DMS53 treated with DMSO at 0.1 percent for 48 hours (cell line): Measurements from ENCODE around the gene NSUN4.
"Not testable (repeated sequence)": the region's sequence is repeated elsewhere in the genome, so short reads cannot be mapped to it uniquely, and the experiment has no call there.

Source experiments
- DNase-seq: peaks from one replicate; lab custom pipeline; 2025; ENCODE audit not compliant: unreplicated experiment; lab: John Stamatoyannopoulos, UW

The NSUN4 gene

DNA sequence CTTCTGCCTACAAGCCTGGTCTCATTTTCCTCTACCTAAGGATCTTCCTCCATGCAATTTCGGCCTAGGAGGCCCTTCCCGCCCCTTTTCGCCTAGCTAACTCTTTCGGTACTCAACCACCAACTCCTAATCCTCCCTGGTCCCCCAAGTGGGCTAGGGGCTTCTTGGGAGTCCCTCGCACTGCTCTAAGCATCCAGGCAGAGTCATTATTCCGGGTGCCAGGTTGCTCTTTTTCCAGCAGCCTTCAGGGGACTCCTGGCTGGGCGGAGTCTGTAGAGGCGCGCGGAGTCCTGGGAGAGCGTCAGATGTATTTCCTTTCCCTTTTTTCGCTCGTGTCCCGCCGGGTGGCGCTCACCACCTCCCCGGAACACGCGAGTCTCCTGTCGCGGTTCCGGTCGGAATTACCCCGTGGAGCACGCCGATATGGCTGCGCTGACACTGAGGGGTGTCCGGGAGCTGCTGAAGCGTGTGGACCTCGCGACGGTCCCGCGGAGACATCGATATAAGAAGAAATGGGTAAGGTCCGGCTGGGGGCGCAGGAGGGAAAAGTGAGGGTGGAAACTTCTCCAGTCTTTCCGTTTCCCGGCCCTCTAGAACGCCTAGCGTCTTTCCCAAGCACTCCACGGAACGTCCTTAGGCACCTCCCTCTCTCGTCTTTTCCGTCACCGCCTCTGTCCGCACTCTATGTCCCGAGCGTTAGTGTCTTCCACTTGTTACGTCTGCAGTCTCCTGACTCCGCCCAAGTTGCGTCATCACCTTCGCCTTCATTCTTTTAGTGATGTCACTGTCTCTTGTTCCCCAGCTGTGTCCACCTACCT lies at the start of gene NSUN4:
TSS of gene NSUN4 (plus strand) at position 404 of the 818 bp plus-strand sequence. CDS start at position 424, 20 bp downstream.
- DNase-seq: peak; percentile 97

DNA sequence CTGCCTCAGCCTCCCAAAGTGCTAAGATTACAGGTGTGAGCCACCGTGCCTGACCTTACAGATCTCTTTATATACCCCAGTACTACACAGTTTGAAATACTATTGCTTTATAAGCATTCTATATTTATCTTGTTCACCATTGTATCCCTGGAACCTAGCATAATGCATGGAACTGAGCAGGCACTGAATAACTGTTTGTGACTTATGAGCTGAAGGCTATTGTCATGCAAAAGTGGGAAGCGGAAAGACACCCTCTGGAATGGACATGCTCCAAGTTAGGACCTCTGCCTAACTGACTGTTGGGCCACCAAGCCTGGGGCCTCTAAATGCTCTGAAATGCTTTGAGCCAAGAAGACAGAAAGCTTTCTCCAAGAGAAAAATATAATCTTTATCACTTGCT lies 45.3 kb upstream of the NSUN4 start:
- DNase-seq: no peak

DNA sequence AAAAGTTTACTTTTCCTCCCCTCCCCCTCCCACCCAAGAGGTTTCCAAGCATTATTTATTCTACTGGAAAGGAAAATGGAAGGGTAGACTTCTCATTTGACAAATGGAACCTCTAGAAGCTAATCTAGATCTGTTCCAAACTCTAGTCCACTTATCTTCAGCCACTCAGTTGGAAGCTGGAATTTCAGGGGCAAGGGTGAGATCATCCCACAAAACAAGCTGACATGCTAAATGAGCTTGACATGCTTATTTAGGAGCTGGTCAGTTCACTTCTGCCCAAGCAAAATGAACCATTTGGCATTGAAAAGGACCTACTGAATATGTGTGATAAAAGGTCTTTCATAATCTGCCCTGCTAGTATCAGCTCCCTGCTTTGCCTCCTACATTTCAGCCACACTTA lies 42.2 kb upstream of the NSUN4 start:
- no peak for DNase-seq

DNA sequence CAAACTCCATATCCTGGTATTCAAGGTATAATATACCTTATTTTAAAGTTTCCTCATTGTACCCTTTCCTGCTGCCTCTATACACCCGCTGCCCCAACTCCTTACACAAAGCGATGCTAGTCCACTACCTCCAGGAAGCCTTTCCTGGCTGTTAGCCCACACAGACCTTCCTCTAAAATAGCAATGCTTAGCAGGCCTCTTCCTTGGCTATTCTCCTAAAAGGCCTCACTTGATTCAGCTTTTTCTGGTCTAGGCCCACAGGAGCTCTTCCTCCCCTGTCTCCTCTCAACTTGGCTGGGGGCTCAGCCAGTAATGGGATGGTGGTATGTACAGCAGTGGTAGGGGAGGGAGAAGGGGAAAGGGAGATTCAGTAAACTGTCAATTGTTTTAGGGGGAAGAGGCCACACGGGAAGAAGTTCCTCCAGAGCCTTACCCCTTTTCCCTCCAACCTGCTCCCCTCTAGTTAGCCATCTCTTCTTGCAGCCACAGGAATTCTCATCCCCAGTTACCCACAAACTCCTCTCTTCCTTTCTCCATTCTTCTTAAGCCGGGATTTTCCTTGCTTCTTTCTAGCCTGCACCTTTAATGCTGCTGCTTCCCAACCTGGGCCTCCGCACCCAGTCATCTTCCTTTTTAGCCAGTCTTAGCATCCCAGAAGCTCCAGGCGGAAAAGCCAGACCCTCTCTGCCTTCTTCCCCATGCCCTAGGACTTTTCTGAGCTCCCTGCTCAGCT lies 39.8 kb upstream of the NSUN4 start:
- no peak for DNase-seq

DNA sequence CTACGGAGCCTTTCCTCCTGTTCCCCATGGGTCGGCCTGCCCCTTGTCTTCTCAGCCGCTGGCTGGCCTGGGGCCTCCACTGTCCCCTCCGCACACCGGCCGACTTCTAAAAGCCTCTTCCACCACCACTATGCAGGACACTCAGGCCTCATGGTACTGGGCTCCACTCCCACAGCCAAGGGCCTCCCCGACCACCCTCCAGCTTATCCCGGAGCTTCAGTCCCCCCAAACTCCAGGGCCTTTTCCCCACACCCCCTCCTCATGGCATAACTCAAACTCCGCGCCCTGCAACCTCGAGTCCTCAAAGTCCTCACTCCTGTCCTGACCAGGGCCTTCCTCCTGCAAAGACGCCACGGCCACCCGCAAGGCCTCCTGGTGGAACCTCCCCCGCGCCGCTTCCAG lies 39.2 kb upstream of the NSUN4 start:
- DNase-seq: no peak

DNA sequence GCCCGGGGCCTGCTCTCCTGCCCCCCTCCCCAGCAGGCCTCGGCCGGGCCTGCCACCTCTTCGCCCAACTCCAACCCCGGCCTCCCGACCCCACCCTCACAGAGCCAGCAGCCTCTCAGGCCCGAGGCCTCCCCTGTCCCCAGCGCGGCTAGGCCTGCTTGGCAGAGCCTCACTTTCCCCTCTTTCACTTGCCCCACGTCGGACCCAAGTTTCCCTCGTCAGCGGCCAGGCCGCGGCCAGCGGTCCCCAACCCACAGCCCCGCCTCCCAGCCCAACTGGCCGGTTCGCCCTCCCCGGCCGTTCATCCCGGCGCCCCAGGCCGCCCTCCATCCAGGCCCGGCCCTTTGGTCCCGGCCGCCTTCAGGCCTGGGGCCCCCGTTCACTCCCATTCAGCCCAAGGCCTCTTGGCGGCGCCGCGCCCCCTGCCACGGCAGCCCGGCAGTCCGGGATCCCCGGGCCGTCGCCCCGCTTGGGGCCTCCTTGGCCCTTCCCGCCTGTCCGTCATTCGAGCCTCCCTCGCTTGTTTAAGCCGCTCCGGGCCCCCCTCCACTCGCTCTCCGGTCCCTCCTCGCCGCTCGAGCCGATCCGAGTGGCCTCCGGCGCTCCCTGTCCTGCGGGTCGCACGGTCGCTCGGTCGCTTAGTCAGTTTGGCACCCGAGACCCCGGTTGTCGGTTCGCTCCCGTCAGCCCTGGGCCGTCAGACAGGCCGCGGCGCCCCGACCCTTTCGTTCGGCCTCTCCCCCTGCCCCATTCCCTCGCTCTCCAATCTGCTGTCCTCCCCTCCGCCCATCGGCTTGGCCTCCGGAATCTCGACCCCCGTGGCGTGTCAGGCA lies 38.6 kb upstream of the NSUN4 start:
- peak; percentile 29 for DNase-seq

DNA sequence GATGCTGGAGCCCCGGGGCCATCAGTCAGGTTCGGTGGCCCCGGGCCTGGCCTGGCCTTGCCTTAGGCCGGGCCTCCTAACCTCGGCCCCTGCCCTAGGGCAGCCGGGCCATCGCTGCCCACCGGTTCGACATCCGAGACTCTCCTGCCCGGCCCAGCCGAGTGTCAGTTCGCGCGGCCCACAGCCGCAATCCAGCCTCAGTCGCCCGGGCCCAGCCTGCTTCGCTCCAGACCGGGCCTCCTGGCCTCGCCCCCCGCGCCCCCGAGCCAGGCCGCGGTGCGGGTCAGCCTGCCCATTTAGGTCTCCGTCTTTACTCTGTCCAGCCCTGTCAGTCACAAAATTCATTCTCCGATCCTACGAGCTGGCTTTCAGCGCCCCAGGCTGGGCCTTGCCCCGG lies 38.0 kb upstream of the NSUN4 start:
- no peak for DNase-seq

DNA sequence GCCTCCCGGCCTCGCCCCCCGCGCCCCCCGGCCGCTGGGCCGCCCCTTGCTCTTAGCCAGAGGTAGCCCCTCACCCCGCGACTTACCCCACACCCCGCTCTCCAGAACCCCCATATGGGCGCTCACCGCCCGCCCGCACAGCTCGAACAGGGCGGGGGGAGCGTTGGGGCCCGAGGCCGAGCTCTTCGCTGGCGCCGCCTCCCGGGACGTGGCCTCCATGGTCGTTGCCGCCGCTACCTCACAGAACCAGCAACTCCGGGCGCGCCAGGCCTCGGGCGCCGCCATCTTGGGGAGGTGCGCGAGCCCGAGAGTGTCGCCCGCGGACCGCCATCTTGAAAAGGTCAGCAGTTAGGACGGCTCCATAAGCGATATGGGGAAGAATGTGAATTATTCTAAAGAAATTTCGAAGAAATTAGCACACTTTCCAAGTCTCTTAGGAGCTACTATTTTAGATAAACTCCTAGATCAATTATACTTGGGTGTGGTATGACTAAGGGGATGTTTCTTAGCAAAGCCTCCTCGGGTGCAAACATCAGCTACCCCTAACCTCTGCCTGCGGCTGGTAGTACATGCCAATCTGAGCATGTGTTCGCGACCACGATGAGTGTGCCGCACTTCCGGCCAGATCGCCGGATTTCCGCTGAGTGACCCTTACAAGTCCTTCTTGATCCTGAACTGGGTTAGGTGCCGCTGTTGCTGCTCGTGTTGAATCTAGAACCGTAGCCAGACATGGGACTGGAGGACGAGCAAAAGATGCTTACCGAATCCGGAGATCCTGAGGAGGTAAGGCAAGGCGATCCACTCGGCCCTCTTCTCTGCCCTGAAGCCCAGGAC lies 37.4 kb upstream of the NSUN4 start, which contains the start of the genes LRRC41 and UQCRH:
TSS of gene LRRC41 (minus strand) at position 579 of the 834 bp plus-strand sequence. CDS start at position 285, 294 bp downstream.
TSS of gene UQCRH (plus strand) at position 661 of the 834 bp plus-strand sequence. CDS start at position 730, 69 bp downstream.
- DNase-seq: peak; percentile 99

DNA sequence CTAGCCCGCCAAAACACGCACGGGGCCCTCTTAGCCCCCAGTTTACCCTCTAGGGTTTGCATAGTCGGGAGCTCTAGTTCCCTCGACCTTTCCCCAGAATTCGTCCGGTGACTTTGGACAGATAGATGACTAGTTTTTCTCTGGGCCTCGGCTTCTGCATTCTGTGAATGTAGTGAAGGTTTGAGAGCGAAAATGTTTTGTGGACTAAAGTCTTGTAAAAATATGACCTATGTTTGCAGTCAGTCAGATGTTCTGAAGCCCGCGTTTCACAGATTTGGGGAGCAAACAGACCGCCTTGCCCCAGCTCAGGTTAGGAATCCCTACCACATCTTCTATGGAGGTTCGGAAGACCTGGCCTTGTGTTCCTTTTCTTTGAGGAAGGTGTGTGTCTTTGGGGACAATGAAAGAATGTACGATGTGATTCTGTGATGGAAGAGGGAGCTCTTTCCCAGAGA lies 36.7 kb upstream of the NSUN4 start:
- DNase-seq: no peak

DNA sequence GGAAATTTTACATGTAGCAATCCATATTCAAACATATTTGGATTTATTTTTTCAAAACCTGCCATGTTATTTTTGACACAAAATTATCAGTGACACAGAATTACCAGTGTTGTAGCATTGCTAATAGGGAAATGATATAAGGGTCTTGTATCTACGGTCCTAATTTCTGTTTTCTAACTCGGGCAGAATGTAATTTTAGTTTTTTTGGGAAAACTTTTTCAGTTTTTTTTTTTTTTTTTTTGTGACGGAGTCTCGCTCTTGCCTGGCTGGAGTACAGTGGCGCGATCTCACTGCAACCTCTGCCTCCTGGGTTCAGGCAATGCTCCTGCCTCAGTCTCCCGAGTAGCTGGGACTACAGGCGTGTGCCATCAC lies 34.5 kb upstream of the NSUN4 start:
- DNase-seq: no peak

DNA sequence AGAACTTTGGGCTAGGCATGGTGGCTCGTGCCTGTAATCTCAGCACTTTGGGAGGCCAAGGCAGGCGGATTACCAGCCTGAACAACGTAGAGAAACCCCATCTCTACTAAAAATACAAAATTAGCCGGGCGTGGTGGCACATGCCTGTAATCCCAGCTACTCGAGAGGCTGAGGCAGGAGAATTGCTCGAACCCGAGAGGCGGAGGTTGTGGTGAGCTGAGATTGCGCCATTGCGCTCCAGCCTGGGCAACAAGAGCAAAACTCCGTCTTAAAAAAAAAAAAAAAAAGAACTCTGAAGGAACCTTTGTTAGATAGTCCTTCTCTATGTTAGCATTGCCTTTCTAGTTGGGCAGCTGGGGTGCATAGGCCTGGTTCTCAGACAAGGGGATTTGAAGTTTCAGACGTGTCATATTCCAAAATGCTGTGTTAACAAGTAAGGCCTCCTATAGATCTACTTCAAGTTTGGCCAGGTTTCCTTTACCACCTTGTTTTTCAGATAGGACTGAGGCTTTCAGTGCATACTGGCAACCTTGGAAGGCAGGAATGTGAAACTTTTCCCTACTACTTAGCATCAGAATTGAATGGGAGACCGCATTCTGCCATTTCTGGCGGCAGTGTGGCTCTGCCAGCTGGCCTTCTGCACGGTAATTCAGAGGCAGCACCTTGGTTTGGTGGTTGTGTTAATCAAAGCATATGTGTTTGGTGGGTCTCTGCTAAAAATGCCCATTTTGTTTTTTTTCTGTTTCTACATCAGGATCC lies 31.0 kb upstream of the NSUN4 start:
- no peak for DNase-seq

DNA sequence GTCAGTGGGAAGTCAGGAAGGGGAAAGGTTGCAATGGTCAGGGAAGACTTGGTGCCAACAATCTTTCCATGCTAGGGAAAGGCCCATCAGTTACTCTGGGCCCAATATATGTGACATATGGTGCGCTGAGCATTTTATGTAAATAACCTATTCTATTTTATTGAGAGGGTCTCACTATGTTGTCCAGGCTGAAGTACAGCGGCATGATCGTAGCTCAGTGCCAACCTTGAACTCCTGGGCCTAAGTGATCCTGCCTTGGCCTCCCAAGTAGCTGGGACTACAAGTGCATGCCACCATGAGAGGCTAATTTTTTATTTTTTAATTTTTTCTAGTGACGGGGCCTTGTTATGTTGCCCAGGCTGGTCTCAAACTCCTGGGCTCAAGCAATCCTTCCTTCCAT lies 30.3 kb upstream of the NSUN4 start:
- DNase-seq: no peak

DNA sequence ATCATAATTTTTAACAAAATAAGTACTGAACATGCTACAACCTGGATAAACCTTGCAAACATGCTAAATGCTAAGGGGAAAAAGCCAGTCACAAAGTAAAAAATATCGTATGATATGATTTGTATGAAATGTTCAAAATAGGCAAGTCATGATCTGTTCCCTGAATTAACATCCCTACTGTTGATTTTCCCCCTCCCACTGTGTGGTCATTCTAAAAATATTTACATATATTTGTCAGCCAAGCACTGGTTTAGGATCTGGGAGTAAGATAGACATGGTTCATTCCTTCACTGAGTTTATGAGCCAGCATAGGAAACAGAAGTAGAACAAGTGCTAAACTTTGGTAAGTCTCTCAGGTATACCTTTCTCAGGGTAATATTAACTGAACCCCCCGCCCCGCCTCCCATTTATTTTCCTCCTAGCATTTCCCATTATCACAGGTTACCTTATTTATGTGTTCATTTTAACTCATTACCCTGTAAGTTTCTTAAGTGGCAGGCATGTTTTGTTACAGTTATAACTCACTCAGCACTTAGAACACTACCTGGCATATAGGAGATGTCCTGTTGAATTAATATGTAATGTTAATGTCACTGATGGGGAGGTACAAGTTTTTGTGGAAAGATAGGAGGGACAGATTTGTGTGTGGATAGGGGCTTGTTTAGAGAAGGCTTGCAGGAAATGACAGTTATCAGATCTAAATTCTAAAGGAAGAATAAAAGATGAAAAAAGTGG lies 24.8 kb upstream of the NSUN4 start:
- DNase-seq: no peak

DNA sequence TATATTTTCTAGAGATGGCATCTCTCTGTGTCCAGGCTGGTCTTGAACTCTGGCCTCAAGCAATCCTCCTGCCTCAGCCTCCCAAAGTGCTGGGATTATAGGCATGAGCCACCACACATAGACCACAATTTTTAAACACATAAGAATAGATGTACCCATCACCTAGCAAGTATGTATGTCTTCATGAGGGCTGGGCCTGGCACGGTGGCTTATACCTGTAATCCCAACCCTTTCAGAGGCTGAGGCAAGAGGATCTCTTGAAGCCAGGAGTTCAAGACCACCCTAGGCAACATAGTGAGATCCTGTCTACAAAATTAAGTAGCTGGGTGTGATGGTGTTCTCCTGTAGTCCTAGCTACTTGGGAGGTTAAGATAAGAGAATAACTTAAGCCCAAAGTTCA lies 23.3 kb upstream of the NSUN4 start:
- no peak for DNase-seq

DNA sequence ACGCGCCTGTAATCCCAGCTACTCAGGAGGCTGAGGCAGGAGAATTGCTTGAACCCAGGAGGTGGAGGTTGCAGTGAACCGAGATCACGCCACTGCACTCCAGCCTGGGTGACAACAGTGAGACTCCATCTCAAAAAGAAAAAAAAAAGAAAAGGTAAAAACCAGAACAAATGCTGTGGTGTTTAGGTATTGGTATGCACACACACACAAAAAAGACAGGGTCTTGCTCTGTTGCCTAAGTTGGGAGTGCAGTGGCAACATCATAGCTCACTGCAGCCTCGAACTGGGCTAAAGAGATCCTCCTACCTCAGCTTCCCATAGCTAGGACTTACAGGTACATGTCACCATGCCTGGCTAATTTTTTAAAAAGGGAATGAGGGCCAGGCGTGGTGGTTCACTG lies 21.3 kb upstream of the NSUN4 start:
- DNase-seq: not testable (repeated sequence)

DNA sequence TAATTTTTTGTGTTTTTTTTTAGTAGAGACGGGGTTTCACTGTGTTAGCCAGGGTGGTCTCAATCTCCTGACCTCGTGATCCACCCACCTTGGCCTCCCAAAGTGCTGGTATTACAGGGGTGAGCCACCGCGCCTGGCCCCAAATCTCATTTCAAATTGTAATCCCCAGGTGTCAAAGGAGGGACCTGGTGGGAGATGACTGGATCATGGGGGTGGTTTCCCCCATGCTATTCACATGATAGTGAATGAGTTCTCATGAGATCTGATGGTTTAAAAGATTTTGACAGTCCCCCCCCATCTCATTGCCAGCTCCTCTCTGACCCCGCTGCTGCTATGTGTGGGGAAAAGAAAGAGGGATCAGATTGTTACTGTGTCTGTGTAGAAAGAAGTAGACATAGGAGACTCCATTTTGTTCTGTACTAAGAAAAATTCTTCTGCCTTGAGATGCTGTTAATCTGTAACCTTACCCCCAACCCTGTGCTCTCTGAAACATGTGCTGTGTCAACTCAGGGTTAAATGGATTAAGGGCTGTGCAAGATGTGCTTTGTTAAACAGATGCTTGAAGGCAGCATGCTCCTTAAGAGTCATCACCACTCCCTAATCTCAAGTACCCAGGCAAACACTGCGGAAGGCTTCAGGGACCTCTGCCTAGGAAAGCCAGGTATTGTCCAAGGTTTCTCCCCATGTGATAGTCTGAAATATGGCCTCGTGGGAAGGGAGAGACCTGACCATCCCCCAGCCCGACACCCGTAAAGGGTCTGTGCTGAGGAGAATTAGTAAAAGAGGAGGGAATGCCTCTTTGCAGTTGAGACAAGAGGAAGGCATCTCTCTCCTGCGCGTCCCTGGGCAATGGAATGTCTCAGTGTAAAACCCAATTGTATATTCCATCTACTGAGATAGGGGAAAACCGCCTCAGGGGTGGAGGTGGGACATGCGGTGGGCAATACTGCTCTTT lies 20.4 kb upstream of the NSUN4 start:
- not testable (repeated sequence) for DNase-seq

DNA sequence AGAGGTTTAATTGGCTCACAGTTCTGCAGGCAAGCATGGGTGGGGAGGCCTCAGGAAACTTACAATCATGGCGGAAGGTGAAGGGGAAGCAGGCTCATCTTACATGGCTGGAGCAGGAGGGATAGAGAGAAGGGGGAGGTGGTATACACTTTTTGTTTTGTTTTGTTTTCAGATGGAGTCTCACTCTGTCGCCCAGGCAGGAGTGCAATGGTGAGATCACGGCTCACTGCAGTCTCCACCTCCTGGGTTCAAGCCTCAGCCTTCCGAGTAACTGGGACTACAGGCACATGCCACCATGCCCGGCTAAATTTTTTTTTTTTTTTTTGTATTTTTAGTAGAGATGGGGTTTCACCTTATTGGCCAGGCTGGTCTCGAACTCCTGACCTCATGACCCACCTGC lies 18.4 kb upstream of the NSUN4 start:
- DNase-seq: not testable (repeated sequence)
